Measurements from ENCODE around the gene CCDC120.
A peak's percentile ranks its signal among the peaks of the same experiment; 100 is the strongest.

DNA sequence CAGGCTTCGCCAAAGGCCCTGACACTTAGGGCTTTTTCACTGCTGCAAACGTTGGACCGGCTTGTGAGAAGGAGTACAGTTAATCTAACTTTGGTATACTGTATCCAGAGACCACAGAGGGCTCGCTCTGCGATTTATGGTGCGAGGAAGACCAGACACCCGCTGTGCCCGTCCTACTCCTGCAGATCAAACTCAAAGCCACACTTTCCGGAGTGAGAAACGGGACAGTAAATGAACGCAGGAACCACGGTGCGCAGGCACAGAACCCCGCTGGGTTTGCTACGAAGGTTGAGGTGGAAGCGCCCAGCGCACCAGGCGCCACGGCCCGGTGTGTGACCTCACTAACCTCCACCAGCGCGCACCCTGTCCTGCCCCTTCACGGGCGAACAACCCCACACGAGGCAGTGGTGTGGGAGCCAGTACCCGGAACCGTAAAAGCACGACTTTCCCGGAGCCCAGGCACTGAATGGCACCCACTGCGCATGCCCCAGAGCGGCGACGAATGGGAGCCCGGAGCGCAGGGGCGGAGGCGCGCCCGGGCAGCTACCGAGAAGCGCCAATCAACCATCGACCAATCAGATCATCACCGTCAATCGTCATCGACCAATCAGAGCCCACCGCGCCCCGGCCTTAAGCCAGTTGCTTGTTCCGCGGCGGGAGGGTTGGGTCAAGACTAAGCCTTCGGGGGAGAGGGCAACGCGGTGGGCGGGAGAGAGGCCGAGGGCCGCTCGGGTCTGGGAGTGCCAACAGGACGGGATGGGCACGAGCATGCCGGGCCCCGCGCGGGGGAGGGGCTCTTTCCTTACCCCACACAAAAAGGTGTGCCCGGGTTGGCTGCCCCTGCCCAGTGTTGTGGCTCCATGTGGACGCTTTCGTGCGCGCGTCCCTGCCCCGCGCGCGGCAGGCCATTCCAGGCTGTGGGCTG is 42.2 kb downstream of the CCDC120 start:
- TF ChIP-seq, protein P1, sequence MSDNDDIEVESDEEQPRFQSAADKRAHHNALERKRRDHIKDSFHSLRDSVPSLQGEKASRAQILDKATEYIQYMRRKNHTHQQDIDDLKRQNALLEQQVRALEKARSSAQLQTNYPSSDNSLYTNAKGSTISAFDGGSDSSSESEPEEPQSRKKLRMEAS (CRISPR knock-in tag; IDR thresholded peaks at IDR 0.05) = peak; percentile 49
- no peak for TF ChIP-seq CTCF (IDR thresholded peaks at IDR 0.05)
- no peak for TF ChIP-seq ZNF671 (CRISPR knock-in tag; IDR thresholded peaks at IDR 0.05)
- TF ChIP-seq SP1 (CRISPR knock-in tag; conservative IDR thresholded peaks at IDR 0.05) = no peak
